Measurements from ENCODE around the gene KASH5.

Gene KASH5

DNA sequence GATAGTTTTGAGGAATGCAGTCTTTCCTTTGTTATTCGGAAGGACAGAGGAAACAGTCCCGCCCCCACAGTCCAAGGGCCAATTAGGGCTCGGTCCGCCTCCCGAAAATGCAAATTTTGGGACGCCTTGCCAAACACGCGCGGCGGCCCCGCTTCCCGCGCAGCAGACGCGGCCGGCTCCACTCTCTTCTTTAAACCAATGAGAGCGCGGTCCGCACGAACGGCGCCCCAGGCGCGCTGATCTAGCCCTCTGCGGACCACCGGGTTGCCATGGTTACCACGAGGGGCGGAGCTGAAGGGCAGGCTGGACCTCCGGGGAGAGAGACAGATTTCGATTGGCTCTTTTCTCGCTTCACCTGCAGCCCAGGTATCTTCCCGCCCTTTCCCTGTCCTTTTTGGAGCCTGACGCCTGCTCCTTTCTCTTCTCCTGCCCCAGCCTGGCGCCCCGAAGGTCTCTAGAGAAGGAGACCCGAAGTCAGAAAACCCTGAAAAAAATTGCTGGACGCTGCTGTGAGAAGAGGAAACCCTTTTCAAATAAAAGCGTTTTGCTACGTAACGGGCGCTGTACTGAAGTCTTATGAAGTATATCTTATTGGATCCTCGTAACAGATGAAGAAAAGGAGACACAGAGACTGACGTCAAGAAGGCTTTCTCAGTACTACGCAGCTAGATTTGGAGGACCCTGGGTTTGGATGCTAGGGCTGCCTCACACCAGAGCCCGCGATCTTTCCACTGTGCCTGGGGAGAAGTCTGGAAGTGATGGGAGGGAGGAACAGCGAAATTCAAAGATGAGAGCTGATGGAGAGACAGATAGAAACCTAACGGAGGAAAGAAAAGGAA, 33.2 kb downstream of the KASH5 start:
- DNase-seq (ENCODE audit: low read depth in 2 of 2): peak in 1 of 2 donors; percentile 38

- no peak for DNase-seq (ENCODE audit: low read depth in 2 of 2)
Measured at GRCh38 chr19:49421878-49422202, 33.8 kb downstream of the KASH5 start.

DNA sequence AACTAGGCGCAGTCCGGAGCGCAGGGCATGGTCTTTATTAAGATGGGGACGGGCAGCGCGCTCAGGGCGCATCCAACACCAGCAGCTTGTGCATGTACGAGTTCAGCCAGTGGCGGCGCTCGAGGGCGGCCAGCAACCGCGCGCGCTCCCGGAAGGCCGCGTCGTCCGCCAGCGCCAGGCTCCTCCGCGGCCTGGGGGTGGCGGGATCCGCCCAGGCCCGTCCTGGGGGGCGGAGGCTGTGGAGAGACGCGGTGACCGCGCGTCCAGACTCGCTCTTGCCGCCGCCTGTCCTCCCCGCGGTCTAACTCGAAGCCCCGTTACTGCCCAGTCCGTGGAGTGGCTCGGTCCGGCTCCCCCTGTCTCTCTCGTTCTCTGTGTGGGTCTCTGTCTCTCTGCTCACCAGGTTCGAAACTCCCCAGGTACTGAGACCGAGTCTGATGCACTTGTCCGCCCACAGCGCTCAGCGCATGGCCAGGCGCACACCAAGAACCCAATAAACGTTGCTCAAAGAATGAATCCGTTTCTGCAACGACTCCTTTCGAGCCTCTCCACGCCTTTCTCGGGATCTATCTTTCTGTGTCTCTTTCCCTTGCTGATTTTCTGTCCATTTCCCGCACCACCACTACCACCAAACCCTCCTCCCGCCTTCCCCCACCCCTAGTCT, 34.5 kb downstream of the KASH5 start:
- DNase-seq (ENCODE audit: low read depth in 2 of 2): no peak

DNA sequence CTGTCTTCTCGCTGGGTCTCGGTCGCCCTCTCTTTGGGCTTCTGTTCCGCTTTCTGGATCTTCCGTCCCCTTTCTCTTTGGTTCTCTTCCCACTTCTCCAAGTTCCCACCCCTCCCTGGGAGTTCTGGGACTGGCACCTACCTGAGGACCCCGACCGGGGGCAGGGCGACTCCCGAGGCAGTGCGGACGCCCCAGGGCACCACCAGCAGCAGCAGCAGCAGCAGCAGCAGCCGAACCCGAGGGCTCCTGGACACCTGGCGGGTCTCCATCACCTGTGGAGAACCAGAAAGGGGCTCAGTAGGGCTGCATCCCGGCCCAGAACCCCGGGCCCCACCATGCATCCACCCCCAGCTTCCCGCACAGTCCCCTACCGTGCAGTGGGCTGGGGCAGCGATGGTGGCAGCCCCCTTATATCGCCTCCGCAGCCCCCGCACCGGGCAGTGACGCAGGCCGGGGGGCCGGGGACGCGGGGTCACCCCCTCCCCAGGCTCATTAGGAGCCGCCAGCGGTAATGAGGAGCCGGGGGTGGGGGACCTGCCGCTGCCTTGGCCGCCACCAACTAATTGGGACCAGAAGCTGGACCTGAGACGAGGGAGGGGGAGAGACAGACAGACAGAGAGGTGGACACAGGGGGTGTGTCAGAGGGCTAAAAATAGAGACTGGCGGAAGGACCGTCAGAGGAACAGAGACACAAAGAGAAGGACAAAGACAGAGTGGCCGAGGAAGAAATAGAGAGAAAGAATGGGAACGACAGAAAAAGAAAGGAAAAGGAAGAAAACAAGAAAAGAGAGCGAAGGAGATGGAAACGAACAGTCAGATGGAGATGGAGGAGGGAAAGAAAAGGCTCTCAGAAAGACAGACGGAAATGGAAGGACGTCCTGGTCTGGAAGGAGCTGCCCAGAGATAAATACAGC, 35.3 kb downstream of the KASH5 start, which contains the start of gene PTH2:
Gene PTH2, minus strand, starts transcription at position 371 of the 914 bp plus-strand sequence. Its CDS starts 102 bp downstream, at position 269.
- no peak for DNase-seq (ENCODE audit: low read depth in 2 of 2)

- no peak for DNase-seq (ENCODE audit: low read depth in 2 of 2)
Measured at GRCh38 chr19:49423985-49424303, 35.9 kb downstream of the KASH5 start.

- DNase-seq (ENCODE audit: low read depth in 2 of 2): no peak
Measured at GRCh38 chr19:49425178-49425577, 37.1 kb downstream of the KASH5 start, which contains the start of gene GFY. GFY (plus strand) TSS chr19:49425388; CDS start chr19:49426431, 1,043 bp downstream.

GRCh38 chr19:49425922-49426592, 38.0 kb downstream of the KASH5 start:
- peak in 1 of 2 donors; percentile 38 for DNase-seq (ENCODE audit: low read depth in 2 of 2)

- DNase-seq (ENCODE audit: low read depth in 2 of 2): no peak
Measured at GRCh38 chr19:49427339-49427738, 39.3 kb downstream of the KASH5 start.

DNA sequence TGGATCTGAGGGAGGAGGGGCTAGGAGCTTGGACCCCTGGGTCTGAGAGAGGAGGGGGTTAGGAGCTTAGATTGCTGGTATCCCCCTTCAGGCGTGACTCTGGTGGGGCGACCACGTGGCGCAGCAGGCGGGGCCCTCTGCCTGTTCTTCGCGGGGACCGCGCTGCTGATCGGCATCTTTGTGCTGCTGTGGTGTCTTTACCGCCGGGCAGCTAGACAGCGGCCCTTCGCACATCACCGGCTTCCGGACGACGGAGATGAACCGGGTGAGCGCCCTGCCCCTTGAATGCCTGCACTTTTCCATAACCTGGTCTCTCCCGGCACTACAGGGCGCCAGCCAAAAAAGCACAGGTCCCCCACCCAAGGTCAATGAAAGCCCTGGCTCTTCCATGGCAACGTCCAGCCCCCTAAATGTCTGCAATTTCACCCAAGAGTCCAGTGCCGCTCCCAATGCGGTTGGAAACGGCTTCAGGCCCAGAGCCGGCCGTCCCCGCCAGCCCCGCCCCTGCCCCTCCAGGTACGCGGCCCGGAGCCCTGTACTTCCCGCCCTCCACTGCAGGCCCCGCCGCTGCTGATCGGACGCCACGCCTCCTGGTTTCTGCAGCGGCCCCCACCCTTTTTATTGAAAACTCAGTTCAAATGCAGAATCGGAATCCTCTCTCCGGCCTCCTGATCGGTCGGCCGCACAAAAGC, 40.0 kb downstream of the KASH5 start:
- no peak for DNase-seq (ENCODE audit: low read depth in 2 of 2)

- DNase-seq (ENCODE audit: low read depth in 2 of 2): no peak
Measured at GRCh38 chr19:49428547-49429451, 40.8 kb downstream of the KASH5 start.

DNA sequence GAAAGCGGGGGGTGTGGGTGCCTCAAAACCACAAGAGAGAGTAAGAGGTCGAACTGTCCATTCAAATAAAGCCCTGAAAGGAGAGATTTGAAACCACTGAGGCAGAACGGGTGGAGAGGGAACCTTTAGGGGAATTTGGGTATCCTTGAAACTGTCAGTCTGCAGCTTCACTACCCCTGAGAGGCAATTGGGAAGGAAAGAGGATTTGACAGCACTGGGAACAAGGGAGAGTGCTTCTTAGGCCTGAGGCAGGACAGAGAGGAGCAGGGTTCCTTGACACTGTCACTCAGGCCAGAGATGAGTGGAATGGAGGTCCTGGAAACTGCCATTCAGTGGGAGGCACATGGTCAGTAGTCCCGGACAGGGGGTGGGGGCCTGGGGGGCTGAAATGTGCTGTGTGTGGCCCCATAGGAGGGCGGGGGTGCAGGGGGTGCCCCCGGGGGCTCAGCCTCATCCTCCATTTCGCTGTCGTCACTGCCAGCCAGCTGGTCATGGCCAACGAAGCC, 42.2 kb downstream of the KASH5 start:
- DNase-seq (ENCODE audit: low read depth in 2 of 2): no peak

GRCh38 chr19:49430678-49431329, 42.8 kb downstream of the KASH5 start:
- DNase-seq (ENCODE audit: low read depth in 2 of 2): no peak

DNA sequence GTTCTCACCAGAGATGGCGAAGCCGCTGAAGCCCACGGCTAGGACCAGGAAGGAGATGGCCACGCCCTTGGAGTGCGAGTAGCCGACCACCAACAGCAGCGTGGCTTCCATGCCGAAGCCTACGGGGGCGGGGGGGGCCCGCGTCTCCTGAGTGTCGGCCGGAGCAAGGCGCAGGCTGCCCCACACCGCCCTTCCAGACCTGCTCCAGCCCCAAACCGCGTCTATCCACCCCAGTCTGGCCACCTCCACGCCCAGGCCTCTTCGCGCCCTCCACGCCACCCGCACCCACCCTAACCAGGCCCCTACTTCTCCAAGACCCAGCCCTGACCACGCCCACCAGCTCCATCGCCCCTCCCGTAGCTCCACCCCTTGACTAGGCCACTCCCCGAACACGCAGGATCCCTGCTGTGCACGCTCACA, 43.3 kb downstream of the KASH5 start:
- no peak for DNase-seq (ENCODE audit: low read depth in 2 of 2)

- no peak for DNase-seq (ENCODE audit: low read depth in 2 of 2)
Measured at GRCh38 chr19:49432141-49433073, 44.4 kb downstream of the KASH5 start.

DNA sequence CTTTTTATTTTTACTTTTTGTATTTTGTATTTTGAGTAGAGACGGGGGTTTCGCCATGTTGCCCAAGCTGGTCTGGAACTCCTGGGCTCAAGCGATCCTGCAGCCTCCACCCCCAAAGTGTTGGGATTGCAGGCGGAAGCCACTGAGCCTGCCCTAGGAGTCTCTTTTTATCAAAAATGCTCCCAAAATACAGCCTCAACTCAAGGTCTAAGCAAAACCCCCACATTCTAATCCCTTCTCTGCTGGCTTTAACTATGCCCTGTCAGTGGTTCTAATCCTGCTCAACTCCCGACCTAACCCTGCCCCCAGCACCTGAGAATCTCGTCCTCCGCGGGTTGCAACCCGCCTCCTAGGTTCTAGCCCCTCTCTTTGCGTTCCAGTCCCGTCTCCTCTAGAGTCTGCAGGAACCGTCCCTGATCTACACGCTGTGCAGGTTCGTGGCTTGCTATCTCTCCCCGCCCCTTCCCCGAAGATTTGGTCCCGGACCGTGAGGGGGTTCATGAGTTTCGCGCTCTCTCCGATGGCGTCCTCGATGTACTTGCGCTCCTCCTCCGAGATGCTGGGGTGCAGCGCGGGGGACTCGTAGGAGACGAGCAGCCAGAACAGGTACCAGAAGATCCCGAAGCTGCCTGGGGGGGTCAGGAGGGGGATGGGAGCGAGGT, 45.3 kb downstream of the KASH5 start:
- DNase-seq (ENCODE audit: low read depth in 2 of 2): no peak

GRCh38 chr19:49434907-49435583, 47.0 kb downstream of the KASH5 start:
- DNase-seq (ENCODE audit: low read depth in 2 of 2): no peak

- DNase-seq (ENCODE audit: low read depth in 2 of 2): no peak
Measured at GRCh38 chr19:49435670-49436069, 47.6 kb downstream of the KASH5 start.

Data from activated CD4-positive, alpha-beta T cell treated with anti-CD3 and anti-CD28 coated beads for 24 hours (primary cell).